Neuron (in vitro differentiated cells): ENCODE results near the gene IST1.

Experiments used
- H2AFZ ChIP-seq: one replicate; pipeline ENCODE4 v1.6.1; 2013; ENCODE audit warnings: low read depth, mild to moderate bottlenecking, inconsistent platforms, low read length, moderate library complexity
- H3K27me3 ChIP-seq: one replicate; pipeline ENCODE4 v1.6.1; 2013; ENCODE audit warnings: low read length; ENCODE audit not compliant: insufficient read depth
- H3K36me3 ChIP-seq: one replicate; pipeline ENCODE4 v1.6.1; 2013; ENCODE audit warnings: low read length; ENCODE audit not compliant: insufficient read depth
- H3K4me1 ChIP-seq: one replicate; pipeline ENCODE4 v1.6.1; 2013; ENCODE audit warnings: low read length; ENCODE audit not compliant: insufficient read depth
- H3K4me3 ChIP-seq: 2 replicates; pipeline ENCODE4 v1.5.1; 2013; ENCODE audit warnings: mild to moderate bottlenecking, low read length, moderate library complexity
- H3K9me3 ChIP-seq: one replicate; pipeline ENCODE4 v1.6.1; 2013; ENCODE audit warnings: low read length

The IST1 gene

GRCh38 chr16:71912534-71913275 is 17.4 kb downstream of the IST1 start:
- Histone ChIP-seq H3K36me3 (peaks cover 53% of the 10 kb centered on the region), H3K27me3 (no peaks in the 10 kb centered on the region), H3K4me1 (no peaks in the 10 kb centered on the region), H3K9me3 (peaks cover 13% of the 10 kb centered on the region), H3K4me3 (no peak overlapping the region), H2AFZ (no peak overlapping the region)

GRCh38 chr16:71914802-71915201 is 19.5 kb downstream of the IST1 start:
- H3K9me3 ChIP-seq, result peaks cover 19% of the 10 kb centered on the region
- H3K4me1 ChIP-seq, result no peaks in the 10 kb centered on the region
- H3K36me3 ChIP-seq, result peaks cover 60% of the 10 kb centered on the region
- H3K4me3 ChIP-seq, result no peak overlapping the region
- no peak overlapping the region for H2AFZ ChIP-seq
- H3K27me3 ChIP-seq, result no peaks in the 10 kb centered on the region

GRCh38 chr16:71915350-71915749 is 20.0 kb downstream of the IST1 start:
- Histone ChIP-seq H3K27me3 (no peaks in the 10 kb centered on the region), H3K9me3 (peaks cover 18% of the 10 kb centered on the region), H3K4me3 (no peak overlapping the region), H3K4me1 (no peaks in the 10 kb centered on the region), H2AFZ (no peak overlapping the region), H3K36me3 (peaks cover 65% of the 10 kb centered on the region)

GRCh38 chr16:71916397-71916920 is 21.1 kb downstream of the IST1 start:
- Histone ChIP-seq H3K4me1 (no peaks in the 10 kb centered on the region), H3K9me3 (peaks cover 18% of the 10 kb centered on the region)

GRCh38 chr16:71917900-71918299 is 22.6 kb downstream of the IST1 start:
- Histone ChIP-seq H2AFZ (no peak overlapping the region), H3K36me3 (peaks cover 80% of the 10 kb centered on the region), H3K4me3 (no peak overlapping the region), H3K9me3 (peaks cover 14% of the 10 kb centered on the region), H3K27me3 (no peaks in the 10 kb centered on the region), H3K4me1 (no peaks in the 10 kb centered on the region)

More at GRCh38 chr16:71916397-71916920, 21.1 kb downstream of the IST1 start:
- Histone ChIP-seq H3K27me3 (no peaks in the 10 kb centered on the region), H2AFZ (no peak overlapping the region), H3K4me3 (no peak overlapping the region), H3K36me3 (peaks cover 71% of the 10 kb centered on the region)

GRCh38 chr16:71919035-71919434 is 23.7 kb downstream of the IST1 start:
- Histone ChIP-seq H3K27me3 (no peaks in the 10 kb centered on the region), H3K36me3 (peaks cover 87% of the 10 kb centered on the region), H3K4me1 (no peaks in the 10 kb centered on the region), H2AFZ (no peak overlapping the region), H3K9me3 (peaks cover 12% of the 10 kb centered on the region), H3K4me3 (no peak overlapping the region)

- no peaks in the 10 kb centered on the region for H3K4me1 ChIP-seq
- H3K36me3 ChIP-seq, result peaks cover 95% of the 10 kb centered on the region
- H3K4me3 ChIP-seq, result no peak overlapping the region
- no peak overlapping the region for H2AFZ ChIP-seq
- H3K9me3 ChIP-seq, result peaks cover 12% of the 10 kb centered on the region
- H3K27me3 ChIP-seq, result no peaks in the 10 kb centered on the region
Observed at GRCh38 chr16:71920658-71921057, 25.3 kb downstream of the IST1 start.

GRCh38 chr16:71923941-71924690 is 28.8 kb downstream of the IST1 start:
- H3K36me3 ChIP-seq, result peaks cover 96% of the 10 kb centered on the region
- no peaks in the 10 kb centered on the region for H3K4me1 ChIP-seq
- no peaks in the 10 kb centered on the region for H3K27me3 ChIP-seq
- peaks cover 7% of the 10 kb centered on the region for H3K9me3 ChIP-seq
- H2AFZ ChIP-seq, result no peak overlapping the region
- no peak overlapping the region for H3K4me3 ChIP-seq

GRCh38 chr16:71924710-71925109 is 29.4 kb downstream of the IST1 start:
- Histone ChIP-seq H3K36me3 (peaks cover 95% of the 10 kb centered on the region), H3K9me3 (peaks cover 1% of the 10 kb centered on the region)

GRCh38 chr16:71927383-71927782 is 32.1 kb downstream of the IST1 start:
- H3K9me3 ChIP-seq, result no peaks in the 10 kb centered on the region
- H2AFZ ChIP-seq, result no peak overlapping the region
- H3K36me3 ChIP-seq, result peaks cover 81% of the 10 kb centered on the region

More at GRCh38 chr16:71924710-71925109, 29.4 kb downstream of the IST1 start:
- Histone ChIP-seq H3K27me3 (no peaks in the 10 kb centered on the region), H3K4me3 (no peak overlapping the region), H3K4me1 (no peaks in the 10 kb centered on the region), H2AFZ (no peak overlapping the region)

GRCh38 chr16:71927787-71928186 is 32.5 kb downstream of the IST1 start:
- H3K36me3 ChIP-seq, result peaks cover 77% of the 10 kb centered on the region
- no peaks in the 10 kb centered on the region for H3K9me3 ChIP-seq
- no peaks in the 10 kb centered on the region for H3K27me3 ChIP-seq
- no peak overlapping the region for H3K4me3 ChIP-seq
- peaks cover 1% of the 10 kb centered on the region for H3K4me1 ChIP-seq
- no peak overlapping the region for H2AFZ ChIP-seq

More at GRCh38 chr16:71927383-71927782, 32.1 kb downstream of the IST1 start:
- Histone ChIP-seq H3K4me1 (no peaks in the 10 kb centered on the region), H3K4me3 (no peak overlapping the region), H3K27me3 (no peaks in the 10 kb centered on the region)

GRCh38 chr16:71929048-71929447 is 33.7 kb downstream of the IST1 start:
- Histone ChIP-seq H3K36me3 (peaks cover 71% of the 10 kb centered on the region), H3K4me3 (no peak overlapping the region), H3K4me1 (peaks cover 12% of the 10 kb centered on the region), H3K27me3 (no peaks in the 10 kb centered on the region), H3K9me3 (no peaks in the 10 kb centered on the region), H2AFZ (no peak overlapping the region)

GRCh38 chr16:71930013-71930563 is 34.8 kb downstream of the IST1 start:
- H3K27me3 ChIP-seq, result no peaks in the 10 kb centered on the region
- H3K36me3 ChIP-seq, result peaks cover 70% of the 10 kb centered on the region
- H3K4me1 ChIP-seq, result peaks cover 17% of the 10 kb centered on the region
- H2AFZ ChIP-seq, result no peak overlapping the region
- H3K4me3 ChIP-seq, result no peak overlapping the region
- no peaks in the 10 kb centered on the region for H3K9me3 ChIP-seq
